Amygdala (tissue), 56 donors: ENCODE results near the gene TMSB4X.
"Not testable (repeated sequence)": the region's sequence is repeated elsewhere in the genome, so short reads cannot be mapped to it uniquely, and the experiment has no call there.

Source experiments
- DNase-seq, 56 donors: peaks; one replicate each; lab custom pipeline; 2025; lab: John Stamatoyannopoulos, UW

The TMSB4X gene

GRCh38 chrX:12974796-12975669 is at the start of gene TMSB4X:
Gene TMSB4X, plus strand, starts transcription at chrX:12975110.
- peak; percentile 2 to 90 (median 70) for DNase-seq

DNA sequence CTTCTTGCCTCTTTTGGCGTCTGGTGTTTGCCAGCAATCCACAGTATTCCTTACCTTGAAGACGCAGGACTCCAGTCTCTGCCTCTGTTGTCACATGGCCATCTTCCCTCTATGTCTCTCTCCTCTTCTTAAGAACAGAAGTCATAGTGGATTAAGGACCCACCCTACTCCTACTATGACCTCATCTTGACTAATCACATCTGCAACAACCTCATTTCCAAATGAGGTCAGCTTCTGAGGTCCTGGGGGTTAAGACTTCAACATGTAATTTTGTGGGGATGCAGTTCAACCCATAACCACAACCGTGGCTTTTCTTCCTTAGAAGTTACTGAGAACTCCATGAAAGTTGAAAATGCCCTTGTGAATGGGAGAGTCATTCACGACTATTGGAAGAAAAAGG is 45.2 kb upstream of the TMSB4X start:
- no peak for DNase-seq

GRCh38 chrX:12930150-12930549 is 44.8 kb upstream of the TMSB4X start:
- DNase-seq: no peak

GRCh38 chrX:12932244-12932643 is 42.7 kb upstream of the TMSB4X start:
- no peak for DNase-seq

- DNase-seq: no peak
Measured at GRCh38 chrX:12934850-12935249, 40.1 kb upstream of the TMSB4X start.

DNA sequence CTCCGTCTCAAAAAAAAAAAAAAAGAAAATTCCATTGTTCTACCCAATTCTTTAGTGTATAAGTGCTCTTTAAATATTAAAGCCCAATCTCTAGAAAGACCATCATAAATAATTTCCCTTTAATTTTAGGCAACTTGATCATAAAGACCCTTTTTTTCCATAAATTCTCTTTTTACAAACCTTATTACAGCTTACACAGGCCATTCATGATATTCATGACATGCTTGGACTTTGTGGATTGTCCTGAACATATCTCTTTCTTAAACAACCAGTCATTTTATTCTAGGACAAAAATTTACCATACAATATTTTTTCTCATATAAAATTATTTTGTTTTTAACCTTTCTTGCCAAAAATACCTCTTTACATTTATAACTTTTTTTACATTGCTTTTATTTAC is 38.0 kb upstream of the TMSB4X start:
- DNase-seq: no peak

DNA sequence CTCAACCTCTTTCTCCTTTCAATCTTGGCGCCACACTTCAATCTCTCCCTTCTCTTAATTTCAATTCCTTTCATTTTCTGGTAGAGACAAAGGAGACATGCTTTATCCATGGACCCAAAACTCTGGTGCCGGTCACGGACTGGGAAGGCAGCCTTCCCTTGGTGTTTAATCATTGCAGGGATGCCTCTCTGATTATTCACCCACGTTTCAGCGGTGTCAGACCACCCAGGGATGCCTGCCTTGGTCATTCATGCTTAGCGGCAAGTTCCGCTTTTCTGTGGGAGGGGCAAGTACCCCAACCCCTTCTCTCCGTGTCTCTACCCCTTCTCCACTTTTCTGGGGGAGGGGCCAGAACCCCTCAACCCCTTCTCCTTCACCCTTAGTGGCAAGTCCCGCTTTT is 34.4 kb upstream of the TMSB4X start:
- DNase-seq: not testable (repeated sequence)

DNA sequence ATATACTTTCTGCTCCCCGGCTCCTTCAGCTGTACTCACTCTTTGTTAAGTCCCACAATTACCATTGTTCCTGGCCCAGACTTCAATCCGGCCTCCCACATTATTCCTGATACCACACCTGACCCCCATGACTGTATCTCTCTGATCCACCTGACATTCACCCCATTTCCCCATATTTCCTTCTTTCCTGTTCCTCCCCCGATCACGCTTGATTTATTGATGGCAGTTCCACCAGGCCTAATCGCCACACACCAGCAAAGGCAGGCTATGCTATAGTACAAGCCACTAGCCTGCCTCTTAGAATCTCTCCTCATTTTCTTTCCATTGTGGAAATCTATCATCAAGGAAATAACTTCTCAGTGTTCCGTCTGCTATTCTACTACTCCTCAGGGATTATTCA is 31.3 kb upstream of the TMSB4X start:
- DNase-seq: not testable (repeated sequence)

- DNase-seq: not testable (repeated sequence)
Measured at GRCh38 chrX:12944452-12944851, 30.5 kb upstream of the TMSB4X start.

GRCh38 chrX:12945494-12945893 is 29.4 kb upstream of the TMSB4X start:
- DNase-seq: no peak

DNA sequence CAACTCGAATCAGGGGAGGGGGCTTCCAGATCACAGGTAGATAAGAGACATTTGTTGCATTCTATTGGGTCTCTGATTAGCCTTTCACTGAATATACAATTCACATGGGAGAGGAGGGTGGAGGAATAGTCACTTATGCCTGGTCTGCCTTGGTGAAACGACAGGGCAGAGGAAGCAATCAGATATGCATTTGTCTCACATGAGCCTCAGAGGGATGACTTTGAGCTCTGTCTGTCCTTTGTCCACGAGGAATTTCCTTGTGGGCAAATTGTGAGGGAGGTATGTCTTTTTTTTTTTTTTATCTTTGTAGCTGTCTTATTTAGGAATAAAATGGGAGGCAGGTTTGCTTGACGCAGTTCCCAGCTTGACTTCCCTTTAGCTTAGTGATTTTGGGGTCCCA is 28.5 kb upstream of the TMSB4X start:
- DNase-seq: no peak

- DNase-seq: peak in 25 of 56 donors; percentile 0 to 56 (median 4)
Measured at GRCh38 chrX:12946838-12947544, 27.9 kb upstream of the TMSB4X start.

GRCh38 chrX:12947545-12948235 is 27.2 kb upstream of the TMSB4X start:
- DNase-seq: no peak

DNA sequence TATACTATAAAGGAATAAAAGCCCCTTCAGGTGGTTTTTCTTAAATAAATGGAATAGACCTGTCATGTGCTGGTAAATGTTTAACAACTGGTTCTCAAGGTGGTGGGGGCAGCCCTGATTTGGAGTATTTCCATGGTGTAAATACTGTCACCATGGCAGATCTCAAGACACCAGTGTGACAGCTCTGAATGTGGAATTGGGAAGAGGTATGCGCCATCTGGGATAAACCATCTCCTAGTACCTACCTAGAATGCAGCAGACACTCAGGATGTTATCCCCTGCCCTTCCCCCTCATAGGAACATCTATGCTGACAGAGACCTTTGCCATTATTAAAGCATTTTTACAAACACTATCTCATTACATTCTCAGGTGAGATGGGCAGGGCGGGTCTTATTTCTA is 26.4 kb upstream of the TMSB4X start:
- no peak for DNase-seq

DNA sequence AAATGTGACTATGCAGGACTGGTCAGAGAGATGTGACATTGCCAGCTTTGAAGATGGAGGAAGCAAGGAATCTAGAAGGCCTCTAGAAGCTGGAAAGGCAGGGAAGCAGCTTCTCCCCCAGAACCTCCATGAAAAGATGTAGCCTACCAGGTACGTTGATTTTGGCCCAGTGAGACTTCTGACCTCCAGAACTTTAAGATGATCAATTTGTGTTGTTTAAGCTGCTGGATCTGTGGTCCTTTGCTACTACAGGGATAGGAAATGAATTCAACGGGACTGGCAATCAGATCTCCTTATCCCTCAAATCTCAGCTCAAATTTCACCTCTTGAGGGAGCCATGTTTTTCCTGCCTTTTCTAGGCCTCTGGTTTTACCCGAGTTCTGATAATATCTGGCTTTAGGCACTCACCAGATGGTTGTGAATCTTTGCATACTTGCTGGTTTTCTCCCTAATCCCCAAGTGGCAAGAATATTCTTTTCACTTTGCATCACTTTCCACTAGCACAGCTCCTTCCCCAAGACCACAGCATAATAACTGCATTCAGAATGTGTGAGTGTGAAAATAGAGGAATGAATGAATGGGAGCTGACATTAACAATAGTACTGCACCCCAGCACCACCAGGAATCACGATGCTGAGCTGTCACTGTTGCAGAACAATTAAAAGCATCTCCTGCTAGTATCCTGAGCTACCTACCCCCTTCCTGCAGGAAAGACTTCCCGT is 25.5 kb upstream of the TMSB4X start:
- no peak for DNase-seq

DNA sequence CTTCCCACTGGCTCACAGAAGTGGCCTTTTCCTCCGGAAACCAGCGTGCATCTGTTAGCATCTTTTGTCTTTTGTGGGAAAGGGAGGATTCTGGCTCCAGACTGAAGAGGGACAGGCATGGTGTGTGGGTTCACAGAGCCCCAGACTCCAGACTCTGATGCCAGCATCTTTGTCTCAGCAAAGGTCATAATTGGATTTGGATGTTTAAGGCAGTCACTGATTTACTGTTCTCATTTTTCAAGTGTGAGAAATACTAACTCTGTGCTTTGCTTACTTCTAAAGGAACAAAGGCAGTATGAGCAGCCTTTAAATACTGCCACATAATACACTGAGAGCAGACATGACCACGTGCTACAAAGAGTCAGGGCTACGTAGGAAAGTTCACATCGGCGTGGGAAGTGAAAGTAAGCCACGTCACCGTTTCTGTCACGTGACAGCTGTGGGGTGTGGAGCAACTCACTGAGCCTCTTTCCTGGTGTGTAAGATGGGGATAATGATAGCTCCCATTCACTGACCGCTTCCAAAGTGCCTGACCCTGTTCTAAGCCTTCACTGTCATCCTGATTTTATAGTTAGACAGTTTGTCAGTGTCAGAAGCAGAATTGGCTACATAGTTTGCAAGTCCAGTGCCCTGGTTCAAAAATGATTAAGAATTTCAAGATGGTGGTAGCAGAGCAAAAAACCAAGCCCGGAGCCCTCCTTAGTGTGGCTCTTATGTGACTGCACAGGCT is 24.8 kb upstream of the TMSB4X start:
- peak in 50 of 56 donors; percentile 1 to 84 (median 46) for DNase-seq

GRCh38 chrX:12950851-12951594 is 23.9 kb upstream of the TMSB4X start:
- peak in 3 of 56 donors; percentile 1 to 8 (median 6) for DNase-seq

DNA sequence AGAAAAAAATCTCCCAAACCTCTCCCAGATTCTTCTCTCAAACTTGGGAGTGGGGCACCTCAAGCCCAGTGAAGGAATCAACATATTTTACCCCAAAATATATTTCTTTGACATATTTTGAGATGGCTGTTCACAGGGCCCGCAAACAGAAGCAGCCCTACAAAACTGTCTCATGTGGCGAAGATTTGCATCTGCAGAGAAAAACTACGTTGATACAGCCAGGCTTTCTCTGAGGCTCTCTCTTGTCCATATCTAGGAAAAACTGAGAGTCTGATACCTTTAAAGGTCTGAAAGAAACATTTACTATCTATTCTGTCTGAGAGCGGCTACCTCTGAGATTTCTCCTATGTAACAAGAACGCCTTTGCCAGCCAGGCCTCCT is 23.3 kb upstream of the TMSB4X start:
- no peak for DNase-seq

GRCh38 chrX:12953420-12953819 is 21.5 kb upstream of the TMSB4X start:
- DNase-seq: no peak
